ENCODE measurements around the gene KRT4.
"Not testable (repeated sequence)": the region's sequence is repeated elsewhere in the genome, so short reads cannot be mapped to it uniquely, and the experiment has no call there.

KRT4 gene

DNA sequence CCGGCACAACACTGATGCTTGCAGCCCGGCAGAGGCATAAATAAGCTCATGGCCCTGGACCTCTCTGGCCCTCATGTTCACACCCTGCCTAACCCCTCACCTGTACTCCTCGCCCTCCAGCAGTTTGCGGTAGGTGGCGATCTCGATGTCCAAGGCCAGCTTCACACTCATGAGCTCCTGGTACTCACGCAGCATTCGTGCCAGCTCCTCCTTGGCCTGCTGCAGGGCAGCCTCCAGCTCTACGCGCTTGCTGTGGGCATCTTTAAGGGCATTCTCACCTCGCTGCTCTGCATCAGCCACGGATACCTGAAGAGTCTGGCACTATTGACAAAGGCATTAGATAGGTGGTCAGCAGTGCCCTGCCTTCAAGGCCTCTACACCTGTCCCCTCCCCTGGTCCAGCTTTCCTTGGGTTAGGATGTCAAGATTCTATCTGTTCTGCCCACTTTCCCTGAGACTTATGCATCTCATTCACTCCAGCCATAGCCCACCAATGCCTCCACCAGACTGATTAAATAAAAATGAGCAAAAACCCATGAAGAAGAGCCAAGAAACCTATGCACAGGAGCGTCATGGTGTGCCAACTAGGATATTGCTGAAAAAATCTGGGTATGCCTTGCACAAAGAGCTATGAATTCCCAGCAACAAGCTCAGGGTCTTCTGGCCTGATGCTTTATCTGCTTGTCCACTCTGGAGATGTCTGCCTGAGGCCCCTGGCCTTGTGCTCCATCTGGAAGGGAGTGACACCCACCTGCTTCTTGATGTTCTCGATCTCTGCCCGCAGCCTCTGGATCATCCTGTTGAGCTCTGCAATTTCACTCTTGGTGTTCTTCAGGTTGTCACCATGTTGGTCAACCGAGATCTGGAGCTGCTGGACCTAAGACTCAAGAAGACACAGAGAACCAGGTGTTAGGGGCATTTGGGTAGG is 6.1 kb downstream of the KRT4 start:
- no peak for FAIRE-seq

DNA sequence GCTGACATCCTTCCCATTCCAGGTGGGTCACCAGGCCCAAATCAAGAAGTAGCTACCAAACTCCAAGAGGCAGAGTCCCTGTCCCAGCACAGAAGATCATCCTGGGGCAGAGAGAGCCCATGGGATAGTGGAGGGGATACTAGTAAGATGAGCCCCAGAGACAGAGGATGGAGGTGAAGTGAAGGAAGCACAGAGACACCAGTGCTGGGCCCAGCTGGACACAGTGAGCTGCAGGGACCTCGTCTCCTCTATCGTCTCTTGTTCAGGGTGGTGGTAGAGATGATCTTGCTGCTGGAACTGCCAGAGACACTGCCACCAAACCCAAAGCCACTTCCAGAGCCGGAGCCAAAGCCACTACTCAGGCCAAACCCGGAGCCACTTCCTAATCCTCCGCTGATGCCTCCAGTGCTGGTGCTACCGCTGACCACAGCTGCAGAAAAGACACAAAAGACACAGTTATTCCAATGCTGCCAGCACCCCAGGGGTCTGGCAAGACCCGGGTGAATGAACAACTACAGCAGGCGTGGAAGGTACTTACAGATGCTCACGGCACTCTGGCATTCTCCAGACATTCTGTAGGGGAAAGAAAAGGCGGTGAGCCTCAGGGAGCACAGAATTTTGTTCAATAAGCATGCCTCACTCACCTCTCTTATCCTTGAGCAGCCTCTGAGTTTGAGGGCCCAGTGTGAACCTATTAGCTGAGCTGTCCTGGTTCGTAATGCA is 6.9 kb downstream of the KRT4 start:
- no peak for FAIRE-seq

- no peak for FAIRE-seq
Measured at GRCh38 chr12:52806169-52806811, 7.6 kb downstream of the KRT4 start.

- no peak for FAIRE-seq
Measured at GRCh38 chr12:52805739-52806138, 8.2 kb downstream of the KRT4 start.

- FAIRE-seq: no peak
Measured at GRCh38 chr12:52805000-52805399, 8.9 kb downstream of the KRT4 start.

DNA sequence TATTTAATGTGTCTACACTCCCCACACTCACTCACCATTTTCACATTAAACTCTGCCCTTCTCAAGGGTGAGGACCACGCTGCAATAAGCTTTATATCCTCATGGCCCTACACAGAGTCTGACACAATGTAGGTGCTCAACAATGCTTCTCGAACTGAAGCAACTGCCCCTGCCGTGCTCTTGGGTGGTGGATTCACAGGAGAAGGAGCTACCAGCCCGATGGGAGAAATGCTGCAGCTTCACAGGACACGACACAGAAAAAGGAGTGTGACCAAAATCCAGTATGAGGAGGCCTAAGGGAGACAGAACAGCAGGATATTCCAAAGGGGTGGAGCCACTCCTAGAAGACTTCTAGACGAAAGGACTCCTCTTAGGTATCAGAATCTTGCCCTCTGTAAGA is 11.5 kb downstream of the KRT4 start:
- no peak for FAIRE-seq

DNA sequence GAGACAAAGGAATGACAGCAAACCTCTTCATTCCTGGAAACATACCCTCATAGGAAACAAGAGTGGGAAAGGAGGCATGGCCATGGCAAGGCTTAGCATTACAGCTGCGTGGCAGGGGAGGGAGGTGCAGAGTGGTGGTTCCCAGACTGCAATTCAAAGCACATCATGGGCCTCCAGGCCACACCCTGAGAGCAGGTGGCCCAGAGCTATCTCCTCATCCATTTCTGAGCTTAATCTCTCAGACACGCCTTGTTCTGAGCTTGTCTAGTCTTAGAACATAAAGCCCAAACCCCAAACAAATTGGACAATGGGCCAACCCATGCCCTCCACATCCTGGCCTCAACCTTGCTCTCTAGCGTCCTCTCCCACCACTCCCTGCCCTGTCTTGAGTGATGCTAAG is 12.1 kb downstream of the KRT4 start:
- FAIRE-seq: no peak

GRCh38 chr12:52800259-52800917 is 13.5 kb downstream of the KRT4 start:
- FAIRE-seq: no peak

GRCh38 chr12:52799505-52800211 is 14.3 kb downstream of the KRT4 start:
- FAIRE-seq: no peak

DNA sequence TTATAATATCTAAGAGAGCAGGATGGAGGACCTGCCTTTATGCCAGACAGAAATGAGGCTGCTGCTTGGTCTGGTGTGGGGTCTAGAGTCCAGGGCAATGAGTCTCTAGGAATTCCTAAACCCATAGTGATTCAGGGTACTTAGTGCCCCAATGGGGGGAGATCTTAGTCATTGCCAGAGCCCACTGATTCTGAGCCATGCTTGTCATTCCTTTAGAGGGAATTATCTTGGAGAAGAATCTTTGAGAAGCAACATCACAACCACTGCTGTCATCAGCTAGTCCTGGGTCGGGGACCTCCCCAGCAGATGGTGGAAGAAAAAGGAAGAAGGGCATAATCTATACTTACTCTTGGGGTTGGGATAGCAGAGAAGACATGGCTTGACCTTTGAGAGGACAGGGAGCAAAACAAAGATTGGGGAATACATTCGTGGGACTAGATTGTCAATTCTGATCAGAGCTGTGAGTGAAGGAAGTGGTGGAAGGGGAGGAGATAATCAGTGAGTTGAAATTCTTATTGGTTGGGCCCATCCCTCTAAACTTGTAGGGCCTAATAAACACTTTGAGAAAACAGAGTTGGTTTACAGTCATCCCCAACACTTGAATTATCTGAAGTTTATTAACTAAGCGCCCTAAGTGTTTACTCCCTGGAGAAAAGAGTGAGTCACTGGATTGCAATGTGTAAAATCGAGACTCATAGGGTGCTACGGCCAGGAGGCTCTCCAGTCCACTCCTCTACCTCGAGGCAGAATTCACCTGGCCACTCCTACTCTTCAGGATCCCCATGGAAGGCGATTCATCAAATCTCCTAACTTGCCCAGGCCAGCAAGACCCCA is 15.0 kb downstream of the KRT4 start:
- no peak for FAIRE-seq

GRCh38 chr12:52798003-52798670 is 15.8 kb downstream of the KRT4 start:
- FAIRE-seq: no peak

GRCh38 chr12:52797529-52797894 is 16.4 kb downstream of the KRT4 start:
- FAIRE-seq: no peak

DNA sequence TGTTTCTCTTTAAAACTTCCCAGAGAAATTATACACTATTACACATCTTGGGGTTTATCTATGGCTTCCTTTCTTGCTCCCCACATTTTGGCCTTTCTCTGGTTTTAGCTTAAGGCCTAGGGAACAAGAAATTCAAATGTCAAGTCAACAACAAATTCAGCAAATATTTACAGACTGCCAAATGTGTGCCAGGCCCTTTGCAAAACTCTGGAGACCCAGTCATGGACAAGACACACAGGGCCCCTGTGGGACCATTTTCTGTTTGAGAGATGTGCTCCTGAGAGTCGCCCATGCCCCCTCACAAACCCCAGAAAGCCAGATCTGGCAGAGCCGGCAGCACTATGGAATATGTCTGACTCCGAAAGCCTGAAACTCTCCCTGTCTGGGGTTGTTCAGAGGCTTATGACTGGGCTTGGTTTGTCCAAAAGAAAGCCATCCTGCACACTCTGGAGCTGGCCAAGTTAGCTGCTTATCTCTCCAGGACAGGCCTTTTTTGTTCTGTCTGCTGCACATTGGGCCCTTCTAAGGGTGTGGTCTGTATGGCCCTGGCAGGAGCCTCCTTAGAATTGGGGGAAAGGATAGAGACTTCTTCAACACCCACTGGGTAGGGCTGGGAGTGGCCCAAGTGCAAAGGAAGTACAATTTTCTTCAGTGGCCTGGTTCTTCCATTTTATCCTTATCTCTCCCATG is 16.9 kb downstream of the KRT4 start:
- no peak for FAIRE-seq

- FAIRE-seq: no peak
Measured at GRCh38 chr12:52796429-52796794, 17.5 kb downstream of the KRT4 start.

- no peak for FAIRE-seq
Measured at GRCh38 chr12:52795694-52796428, 18.1 kb downstream of the KRT4 start, which contains the start of gene KRT3. TSS of gene KRT3 (minus strand) at chr12:52796117. CDS start at chr12:52796042, 75 bp downstream.

DNA sequence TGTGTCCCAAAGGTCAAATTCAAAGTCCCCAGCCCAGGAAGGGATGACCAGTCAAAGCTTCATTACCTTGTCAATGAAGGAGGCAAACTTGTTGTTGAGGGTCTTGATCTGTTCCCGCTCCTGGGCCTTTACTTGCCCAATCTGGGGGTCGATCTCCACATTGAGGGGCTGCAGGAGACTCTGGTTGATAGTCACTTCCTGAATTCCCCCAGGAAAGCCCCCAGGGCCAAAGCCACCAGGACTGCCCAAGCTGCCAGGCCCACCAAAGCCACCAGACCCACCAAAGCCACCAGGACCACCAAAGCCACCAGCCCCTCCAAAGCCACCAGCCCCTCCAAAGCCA is 18.6 kb downstream of the KRT4 start:
- FAIRE-seq: not testable (repeated sequence)

GRCh38 chr12:52794479-52795331 is 19.2 kb downstream of the KRT4 start:
- FAIRE-seq: no peak

Data from colon (tissue), 2 donors.